ENCODE measurements around the gene PRF1. TPM values are rescaled to one million over a fixed set of nuclear protein-coding genes. Genes with fewer than 3 reads are reported as not detected.

Gene PRF1
- total and polyA plus RNA-seq, 10 donors = 6.6 to 79.6 (median 54.6) TPM

DNA sequence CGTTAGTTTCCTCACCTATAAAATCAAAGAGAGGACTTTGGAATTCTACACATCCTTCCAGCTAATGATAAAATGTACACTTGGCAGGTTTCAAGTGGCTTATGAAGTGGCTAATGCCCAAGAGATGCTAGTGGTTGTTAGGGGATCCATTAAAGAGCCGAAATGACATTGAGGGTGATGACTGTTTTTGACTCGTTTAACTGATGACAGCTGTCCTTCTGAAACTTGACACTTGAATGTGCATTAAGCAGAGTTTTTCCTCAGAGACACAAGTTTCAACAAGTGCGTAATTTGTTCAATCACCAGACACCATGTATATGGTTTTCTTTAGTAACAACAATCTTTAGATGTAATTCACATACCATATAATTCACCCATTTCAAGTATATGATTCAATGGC lies 1.6 kb upstream of the PRF1 start:
- WGBS, 5 donors = 85 to 92% (median 90%) methylated on average over 4 of the region's 4 CpGs
- H3K9me3 ChIP-seq = no peaks in the 10 kb centered on the region
- H3K36me3 ChIP-seq = peaks cover 0 to 16% (median 0%) of the 10 kb centered on the region in 6 donors
- no peak overlapping the region for H3K4me3 ChIP-seq
- H3K27ac ChIP-seq = peak overlapping the region in 5 of 8 donors; percentile 4 to 89 (median 82)
- H3K4me1 ChIP-seq = peaks cover 0 to 31% (median 0%) of the 10 kb centered on the region in 6 donors
- intact Hi-C loops (cut with DNase I; ENCODE audit: low total_unique reads) = no loop called here
- TF ChIP-seq, protein P1, sequence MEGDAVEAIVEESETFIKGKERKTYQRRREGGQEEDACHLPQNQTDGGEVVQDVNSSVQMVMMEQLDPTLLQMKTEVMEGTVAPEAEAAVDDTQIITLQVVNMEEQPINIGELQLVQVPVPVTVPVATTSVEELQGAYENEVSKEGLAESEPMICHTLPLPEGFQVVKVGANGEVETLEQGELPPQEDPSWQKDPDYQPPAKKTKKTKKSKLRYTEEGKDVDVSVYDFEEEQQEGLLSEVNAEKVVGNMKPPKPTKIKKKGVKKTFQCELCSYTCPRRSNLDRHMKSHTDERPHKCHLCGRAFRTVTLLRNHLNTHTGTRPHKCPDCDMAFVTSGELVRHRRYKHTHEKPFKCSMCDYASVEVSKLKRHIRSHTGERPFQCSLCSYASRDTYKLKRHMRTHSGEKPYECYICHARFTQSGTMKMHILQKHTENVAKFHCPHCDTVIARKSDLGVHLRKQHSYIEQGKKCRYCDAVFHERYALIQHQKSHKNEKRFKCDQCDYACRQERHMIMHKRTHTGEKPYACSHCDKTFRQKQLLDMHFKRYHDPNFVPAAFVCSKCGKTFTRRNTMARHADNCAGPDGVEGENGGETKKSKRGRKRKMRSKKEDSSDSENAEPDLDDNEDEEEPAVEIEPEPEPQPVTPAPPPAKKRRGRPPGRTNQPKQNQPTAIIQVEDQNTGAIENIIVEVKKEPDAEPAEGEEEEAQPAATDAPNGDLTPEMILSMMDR (IDR thresholded peaks at IDR 0.05 in 8 of 11, conservative IDR thresholded peaks at IDR 0.05 in 3 of 11) = no peak
- TF ChIP-seq POLR2AphosphoS5 (IDR thresholded peaks at IDR 0.05) = no peak
- TF ChIP-seq POLR2A (IDR thresholded peaks at IDR 0.05) = no peak
- no peaks in the 10 kb centered on the region for H3K27me3 ChIP-seq (replicated peaks in 1 of 7)
- DNase-seq = no peak

DNA sequence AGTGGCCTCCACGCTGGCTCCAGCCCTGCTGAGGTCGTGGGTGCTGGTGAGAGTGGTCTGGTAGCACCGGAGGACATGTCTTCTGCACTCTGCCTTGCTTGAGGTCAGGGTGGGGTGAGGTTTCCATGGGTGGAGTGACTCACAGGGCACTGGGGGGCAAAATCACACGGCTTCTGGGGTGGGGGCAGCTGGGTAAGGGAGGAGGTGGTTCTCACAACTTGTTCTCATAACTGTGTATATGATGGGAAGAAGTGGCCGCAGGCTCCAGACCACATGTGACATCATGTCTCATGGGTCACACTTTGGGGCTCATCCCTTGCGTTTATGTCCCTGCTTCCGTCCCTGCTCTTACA lies 884 bp upstream of the PRF1 start:
- no peaks in the 10 kb centered on the region for H3K9me3 ChIP-seq
- peak overlapping the region; percentile 35 to 89 (median 66) for H3K27ac ChIP-seq
- no peaks in the 10 kb centered on the region for H3K27me3 ChIP-seq (replicated peaks in 1 of 7)
- H3K36me3 ChIP-seq = peaks cover 0 to 23% (median 0%) of the 10 kb centered on the region in 6 donors
- intact Hi-C loops (cut with DNase I; ENCODE audit: low total_unique reads) = no loop called here
- TF ChIP-seq POLR2AphosphoS5 (IDR thresholded peaks at IDR 0.05) (peak in 1 of 3 donors; percentile 22), POLR2A (IDR thresholded peaks at IDR 0.05) (no peak)
- peaks cover 0 to 36% (median 0%) of the 10 kb centered on the region in 6 donors for H3K4me1 ChIP-seq
- peak; percentile 83 for DNase-seq
- H3K4me3 ChIP-seq = peak overlapping the region in 3 of 8 donors; percentile 44 to 68 (median 45)
- 69 to 83% (median 80%) methylated on average over 7 of the region's 7 CpGs for WGBS, 5 donors

DNA sequence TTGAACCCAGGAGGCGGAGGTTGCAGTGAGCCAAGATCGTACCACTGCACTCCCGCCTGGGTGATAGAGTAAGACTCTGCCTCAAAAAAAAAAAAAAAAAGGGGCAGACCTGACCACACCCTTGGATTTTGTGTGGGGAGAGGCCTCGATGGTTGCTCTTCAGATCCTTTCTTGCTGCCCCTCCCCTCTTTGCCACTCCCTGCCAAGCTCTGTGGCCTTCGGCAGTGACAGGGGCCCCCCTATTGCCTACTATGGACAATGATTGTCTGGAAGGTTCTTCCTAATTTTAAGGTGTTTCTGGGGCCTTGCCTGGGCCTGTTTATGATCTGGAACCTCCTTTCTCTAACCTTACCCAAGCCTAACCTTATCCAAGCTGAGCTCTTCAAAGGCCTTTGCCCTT lies 795 bp downstream of the PRF1 start:
- TF ChIP-seq POLR2AphosphoS5 (IDR thresholded peaks at IDR 0.05) = no peak
- TF ChIP-seq, protein P1 (IDR thresholded peaks at IDR 0.05 in 8 of 11, conservative IDR thresholded peaks at IDR 0.05 in 3 of 11) = no peak
- TF ChIP-seq POLR2A (IDR thresholded peaks at IDR 0.05) = no peak
- Histone ChIP-seq H3K4me1 (peaks cover 0 to 48% (median 0%) of the 10 kb centered on the region in 6 donors), H3K27me3 (replicated peaks in 1 of 7) (no peaks in the 10 kb centered on the region), H3K4me3 (peak overlapping the region in 7 of 8 donors; percentile 27 to 68 (median 39)), H3K36me3 (peaks cover 0 to 39% (median 0%) of the 10 kb centered on the region in 6 donors), H3K27ac (peak overlapping the region in 7 of 8 donors; percentile 43 to 89 (median 66)), H3K9me3 (no peaks in the 10 kb centered on the region)
- 66 to 83% (median 79%) methylated on average over 4 to 5 of the region's 5 CpGs for WGBS, 5 donors
- no peak for DNase-seq
- intact Hi-C loops (cut with DNase I; ENCODE audit: low total_unique reads) = no loop called here

DNA sequence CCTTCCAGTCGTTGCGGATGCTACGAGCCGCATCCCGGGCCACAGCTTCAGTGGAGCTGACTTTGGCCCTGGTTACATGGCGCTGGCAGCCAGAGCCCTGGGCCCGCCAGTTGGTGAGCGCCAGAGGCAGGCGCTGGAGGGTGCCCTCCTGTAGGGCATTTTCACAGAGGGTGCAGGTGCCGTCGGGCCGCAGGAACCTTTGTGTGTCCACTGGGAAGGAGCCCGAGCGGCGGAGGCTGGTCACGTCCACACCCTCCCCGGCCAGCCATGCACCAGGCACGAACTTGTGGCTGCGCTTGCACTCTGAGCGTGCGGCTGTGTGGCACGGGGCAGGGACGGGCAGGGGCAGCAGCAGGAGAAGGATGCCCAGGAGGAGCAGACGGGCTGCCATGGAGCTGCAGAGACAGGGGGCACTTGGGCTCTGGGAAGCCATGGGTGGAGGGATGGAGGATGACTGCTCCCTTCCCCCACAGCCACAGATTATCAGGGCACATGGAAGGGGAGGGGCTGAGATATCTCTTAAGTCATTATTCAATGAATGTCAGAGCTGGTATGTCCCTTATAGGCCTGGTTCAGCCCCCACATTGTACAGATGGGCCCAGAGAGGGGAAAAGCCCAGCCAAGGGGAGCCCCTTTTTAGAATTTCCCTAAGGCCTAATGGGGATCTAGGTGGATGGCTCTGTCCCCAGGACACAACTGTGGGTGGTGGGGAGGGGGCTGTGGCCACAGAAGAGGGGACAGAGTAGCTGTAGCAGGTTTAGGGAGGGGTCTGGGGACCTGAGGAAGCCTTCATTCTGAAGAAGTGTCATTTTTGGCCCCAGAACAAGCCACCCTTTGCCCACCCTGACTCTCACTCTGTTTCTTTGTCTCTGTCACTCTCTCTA lies 1.8 kb downstream of the PRF1 start:
- peak in 1 of 3 donors; percentile 21 for TF ChIP-seq POLR2AphosphoS5 (IDR thresholded peaks at IDR 0.05)
- TF ChIP-seq, protein P1 (IDR thresholded peaks at IDR 0.05 in 8 of 11, conservative IDR thresholded peaks at IDR 0.05 in 3 of 11) = no peak
- intact Hi-C loops (cut with DNase I; ENCODE audit: low total_unique reads) = no loop called here
- Histone ChIP-seq H3K4me3 (peak overlapping the region in 6 of 8 donors; percentile 6 to 68 (median 42)), H3K9me3 (no peaks in the 10 kb centered on the region), H3K4me1 (peaks cover 0 to 54% (median 7%) of the 10 kb centered on the region in 6 donors), H3K27me3 (replicated peaks in 1 of 7) (no peaks in the 10 kb centered on the region), H3K27ac (peak overlapping the region in 3 of 8 donors; percentile 82 to 89 (median 82)), H3K36me3 (peaks cover 0 to 41% (median 0%) of the 10 kb centered on the region in 6 donors)
- 92 to 97% (median 94%) methylated on average over 14 to 24 of the region's 24 CpGs for WGBS, 5 donors
- DNase-seq = peak; percentile 67

Measured in spleen (tissue), 11 donors.